Embryonic facial prominence (tissue), 1 donor: Measurements from ENCODE around the gene NBEAL2.

ENCODE experiments used
- DNase-seq: peaks from one replicate; pipeline ENCODE4 v3.0.0-alpha.2; 2016; ENCODE audit errors: extremely low spot score

The NBEAL2 gene, protein sequence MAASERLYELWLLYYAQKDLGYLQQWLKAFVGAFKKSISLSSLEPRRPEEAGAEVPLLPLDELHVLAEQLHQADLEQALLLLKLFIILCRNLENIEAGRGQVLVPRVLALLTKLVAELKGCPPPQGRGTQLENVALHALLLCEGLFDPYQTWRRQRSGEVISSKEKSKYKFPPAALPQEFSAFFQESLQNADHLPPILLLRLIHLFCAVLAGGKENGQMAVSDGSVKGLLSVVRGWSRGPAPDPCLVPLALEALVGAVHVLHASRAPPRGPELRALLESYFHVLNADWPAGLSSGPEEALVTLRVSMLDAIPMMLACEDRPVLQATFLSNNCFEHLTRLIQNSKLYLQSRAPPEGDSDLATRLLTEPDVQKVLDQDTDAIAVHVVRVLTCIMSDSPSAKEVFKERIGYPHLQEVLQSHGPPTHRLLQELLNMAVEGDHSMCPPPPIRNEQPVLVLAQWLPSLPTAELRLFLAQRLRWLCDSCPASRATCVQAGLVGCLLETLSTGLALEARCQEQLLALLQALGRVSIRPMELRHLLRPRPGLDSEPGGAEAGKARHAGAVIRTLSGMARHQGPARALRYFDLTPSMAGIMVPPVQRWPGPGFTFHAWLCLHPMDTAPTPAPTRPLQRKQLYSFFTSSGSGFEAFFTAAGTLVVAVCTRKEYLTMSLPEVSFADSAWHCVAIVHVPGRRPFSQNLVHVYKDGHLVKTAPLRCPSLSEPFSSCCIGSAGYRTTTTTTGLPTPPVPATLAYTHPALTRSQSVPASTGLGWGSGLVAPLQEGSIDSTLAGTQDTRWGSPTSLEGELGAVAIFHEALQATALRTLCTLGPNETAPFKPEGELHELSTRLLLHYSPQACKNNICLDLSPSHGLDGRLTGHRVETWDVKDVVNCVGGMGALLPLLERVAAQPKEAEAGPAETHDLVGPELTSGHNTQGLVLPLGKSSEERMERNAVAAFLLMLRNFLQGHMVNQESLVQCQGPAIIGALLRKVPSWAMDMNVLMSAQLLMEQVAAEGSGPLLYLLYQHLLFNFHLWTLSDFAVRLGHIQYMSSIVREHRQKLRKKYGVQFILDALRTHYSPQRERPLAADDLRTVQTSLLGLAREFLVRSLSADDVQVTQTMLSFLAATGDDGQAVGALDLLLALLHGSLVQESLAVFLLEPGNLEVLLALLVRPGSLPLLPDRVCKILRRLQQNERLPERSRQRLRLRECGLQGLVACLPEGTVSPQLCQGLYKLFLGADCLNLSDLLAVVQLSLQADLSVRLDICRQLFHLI (N-terminal part only)

DNA sequence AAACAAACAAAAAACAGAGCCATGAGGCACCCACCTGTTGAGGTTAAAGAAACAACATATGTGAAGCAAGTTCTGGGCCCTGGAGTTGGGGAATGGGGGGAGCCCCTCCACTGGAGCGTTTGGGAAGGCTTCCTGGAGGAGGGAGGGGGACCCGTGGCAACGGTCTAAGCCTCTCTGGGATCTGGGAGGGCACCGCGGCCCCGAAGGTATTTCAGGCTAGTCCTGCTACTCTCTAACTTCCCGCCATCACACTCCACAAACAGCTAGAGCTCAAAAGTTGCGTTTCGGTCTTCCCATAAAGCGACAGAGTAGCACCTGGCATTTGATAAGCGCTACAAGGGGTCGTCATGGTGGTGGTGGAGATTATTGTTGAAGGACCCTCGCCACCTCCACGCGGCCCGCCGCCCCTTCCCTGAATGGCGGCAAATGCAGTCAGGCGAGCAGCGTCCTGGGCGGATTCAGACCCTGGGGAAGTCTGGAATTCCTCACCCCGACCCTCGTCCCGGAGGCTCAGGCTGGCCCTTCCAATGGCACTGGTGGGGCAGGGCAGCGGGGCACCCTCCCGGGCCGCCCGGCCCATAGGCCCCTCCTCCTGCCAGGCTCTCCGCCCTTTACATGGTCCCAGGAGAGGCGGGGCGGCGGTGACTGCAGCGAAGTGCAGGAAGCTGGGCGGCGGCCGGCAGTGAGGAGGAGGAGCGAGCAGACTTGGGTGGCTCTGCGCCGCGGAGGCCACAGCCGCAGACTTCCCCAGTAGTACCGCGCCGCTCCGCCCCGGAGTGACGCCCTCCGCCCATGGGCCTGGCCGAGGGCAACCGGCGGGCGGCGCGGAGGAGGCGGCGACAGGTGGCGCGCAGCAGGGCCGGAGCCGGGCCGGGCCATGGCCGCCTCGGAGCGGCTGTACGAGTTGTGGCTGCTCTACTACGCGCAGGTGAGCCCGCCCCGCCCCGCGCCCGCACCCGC lies at the start of gene NBEAL2:
TSS of gene NBEAL2 (plus strand) at position 682 of the 960 bp plus-strand sequence. CDS start at position 878, 196 bp downstream.
- peak; percentile 84 for DNase-seq

DNA sequence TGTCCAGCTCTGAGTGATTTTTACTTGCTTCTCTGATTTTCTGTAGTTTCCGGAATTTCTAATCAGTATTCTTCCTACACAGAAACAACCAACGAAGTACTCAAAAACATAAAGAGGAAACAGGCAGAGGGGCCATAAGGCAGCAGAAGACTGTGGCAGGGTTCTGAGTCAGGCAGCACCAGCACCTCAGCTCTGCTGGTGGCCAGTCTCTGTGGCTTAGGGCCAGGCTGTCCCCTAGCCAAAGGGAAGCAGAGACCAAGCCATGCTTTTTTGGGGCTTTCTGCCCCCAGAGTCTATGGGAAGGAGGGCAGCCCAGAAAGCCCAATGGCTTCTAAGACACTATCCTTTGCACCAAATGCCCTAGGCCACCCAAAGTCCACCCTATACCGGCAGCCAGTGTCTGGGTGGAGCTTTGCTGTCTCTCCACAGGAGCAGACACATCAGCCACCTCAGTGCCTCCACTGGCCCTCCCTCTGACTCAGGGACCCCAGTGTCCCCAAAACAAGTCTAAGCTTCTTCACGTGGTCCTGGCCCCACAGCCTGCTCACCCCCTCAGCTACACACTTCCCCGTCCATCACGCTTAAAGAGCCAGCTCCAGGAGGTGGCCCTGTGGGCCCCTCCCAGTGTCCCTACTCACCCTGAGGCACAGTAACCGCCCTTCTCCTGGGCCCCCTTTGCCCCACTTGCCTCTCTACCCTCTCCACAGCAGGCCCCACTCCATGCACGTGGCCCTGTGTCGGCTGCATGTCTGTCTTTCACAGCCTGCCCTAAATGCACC lies 49.1 kb upstream of the NBEAL2 start:
- DNase-seq = no peak

DNA sequence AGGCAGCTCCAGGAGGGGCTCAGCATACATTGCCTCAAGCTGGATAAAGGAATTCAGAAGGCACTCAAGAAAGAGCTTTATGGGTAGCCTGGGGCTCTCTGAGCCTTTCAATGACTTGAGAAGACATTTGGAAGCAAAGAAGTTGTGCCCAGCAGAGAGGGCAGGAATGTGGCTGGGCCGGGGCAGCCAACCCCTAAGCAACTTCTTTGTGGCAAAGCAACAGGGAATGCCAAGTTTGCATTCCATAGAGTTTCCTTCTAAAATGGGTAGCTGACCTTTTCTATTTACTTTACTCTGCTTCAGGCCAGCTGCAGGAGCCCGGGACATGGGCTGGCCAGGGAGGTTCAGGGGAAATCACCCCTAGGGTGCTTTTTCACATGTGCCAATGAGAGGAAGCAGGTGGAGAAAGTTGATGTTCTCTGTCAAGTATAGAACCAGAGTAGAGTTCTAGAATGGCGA lies 48.5 kb upstream of the NBEAL2 start:
- no peak for DNase-seq

DNA sequence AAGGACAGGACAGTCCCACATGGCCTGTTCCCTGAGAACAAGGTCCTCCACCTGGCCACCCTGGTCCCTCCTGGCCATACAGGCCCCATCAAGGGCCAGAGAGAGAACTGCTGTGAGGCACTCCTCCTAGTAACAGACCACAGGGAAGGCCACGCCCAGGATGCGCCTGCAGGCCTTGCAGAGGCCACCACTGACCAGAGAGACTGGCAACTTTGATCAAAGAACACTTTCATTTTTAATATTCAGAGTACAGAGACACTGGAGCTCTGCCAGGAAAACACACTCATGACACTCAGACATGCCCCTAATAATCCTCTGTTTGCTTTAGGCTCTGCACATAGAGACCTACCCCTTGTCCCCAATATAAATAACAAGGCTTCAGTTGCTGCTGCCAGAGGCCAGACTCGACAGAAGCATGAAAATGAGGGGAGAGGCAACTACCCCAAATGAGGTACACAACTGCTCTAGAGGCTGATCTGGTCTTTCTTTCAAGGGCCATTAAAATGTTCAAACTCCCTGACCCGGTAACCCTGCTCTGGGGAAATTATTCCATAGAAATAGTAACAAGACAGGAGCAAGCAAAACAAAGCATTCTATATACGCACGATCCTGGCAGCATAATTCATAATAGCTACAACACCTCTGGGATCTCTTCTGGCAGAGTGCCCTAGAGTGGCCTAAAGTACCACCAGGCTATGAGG lies 47.7 kb upstream of the NBEAL2 start:
- DNase-seq = no peak

DNA sequence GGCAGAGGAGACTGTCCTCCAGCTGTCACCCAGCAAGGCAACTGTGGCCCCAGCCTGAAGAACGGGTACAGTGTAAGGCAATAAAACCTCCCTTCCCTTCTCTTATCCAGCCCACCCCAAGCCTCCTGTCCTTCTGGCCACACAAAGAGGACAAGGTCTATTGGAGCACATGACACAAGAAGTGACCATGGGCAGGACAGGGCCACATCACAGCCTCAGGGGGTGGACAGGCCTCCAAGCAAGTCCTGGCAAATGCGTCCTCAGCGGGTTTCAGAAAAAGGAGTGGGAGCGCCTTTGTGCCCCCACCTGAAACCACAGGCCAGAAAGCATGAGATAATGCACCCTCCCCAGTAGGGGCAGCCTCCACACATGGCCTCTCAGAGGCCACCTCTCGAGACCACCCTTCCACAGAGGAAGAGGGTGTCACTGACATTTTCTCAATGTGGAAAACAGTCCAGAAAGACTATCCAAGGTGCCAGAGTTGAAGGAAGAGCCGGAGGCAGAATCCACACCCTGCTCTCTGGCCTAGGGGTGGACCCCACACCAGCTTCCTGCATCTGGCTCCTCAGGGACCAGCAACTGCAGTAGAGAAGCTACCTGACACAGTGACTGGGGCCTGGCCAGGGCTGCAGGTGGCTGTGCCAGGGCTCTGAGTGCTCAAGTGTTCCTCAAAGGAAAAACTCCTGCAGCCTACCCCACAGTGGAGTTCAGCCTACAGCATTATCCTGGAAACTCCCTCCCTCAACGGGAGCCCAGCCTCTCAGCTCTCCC lies 46.8 kb upstream of the NBEAL2 start:
- DNase-seq = no peak

DNA sequence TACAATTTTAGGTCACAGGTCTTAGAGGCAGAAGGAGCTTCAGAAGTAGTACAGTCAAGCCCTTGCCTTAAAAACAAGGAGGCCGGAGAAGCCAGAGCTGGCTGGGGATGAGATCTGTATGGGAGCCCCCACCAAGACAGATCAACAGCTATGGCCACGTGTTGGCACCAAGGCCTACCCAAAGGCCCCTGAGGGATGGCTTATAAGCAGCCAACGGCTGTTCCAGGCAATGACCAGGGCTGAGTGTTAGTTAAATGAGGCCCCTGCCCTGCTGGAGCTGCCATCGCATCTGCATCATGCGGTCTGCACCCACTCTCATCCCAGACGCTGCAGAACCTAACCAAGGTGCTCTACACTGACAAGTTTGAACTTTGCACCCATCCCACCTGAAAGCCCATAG lies 46.2 kb upstream of the NBEAL2 start:
- DNase-seq = no peak

DNA sequence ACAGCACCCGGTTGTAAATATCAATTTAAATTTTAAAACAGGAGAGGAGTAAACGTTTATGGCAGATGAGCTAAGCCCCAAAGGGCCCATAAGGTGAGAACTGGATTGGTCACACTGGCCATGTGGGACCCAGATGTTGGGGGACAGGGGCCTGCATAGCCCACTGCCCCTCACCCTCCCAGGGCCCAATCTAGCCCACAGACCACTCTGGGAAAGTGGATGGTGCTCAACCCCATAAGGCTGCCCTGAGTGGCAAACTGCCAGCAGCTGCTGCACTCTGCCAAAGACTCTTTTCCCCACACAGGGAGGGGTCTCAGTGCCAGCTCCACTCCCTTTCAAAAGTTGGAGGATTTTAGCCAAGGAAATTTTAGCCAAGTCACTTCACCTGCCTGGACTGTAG lies 45.4 kb upstream of the NBEAL2 start:
- no peak for DNase-seq

DNA sequence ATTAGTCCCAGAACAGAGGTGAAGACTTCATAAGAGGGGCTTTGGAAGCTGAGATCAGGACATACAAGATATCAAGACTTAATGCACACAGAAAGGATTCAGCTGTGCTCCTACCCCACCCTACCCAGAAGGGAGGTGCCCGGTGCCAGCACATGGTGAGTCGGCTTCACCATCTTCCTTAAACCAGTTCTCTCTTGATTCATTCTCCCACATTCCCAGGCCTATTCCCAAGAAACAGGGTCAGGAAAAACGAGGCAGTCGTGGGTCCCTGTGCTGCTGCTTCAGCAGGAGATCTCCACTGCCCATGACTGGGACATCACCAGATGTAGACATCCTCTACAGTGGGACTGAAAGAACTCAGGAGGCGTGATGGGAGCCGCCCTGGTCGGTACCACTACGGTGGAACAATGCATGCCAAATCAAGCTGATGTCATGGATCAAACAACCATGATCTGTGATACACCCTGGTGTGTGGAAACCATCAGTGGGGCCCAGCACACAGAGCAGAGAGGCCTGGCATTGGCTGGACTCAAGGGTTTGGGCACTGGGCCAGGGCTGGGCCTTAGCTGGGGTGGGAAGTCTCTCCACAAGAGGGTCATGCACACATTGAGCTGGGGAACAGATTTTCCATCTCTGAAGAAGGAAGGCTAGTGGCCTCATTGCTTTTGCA lies 44.8 kb upstream of the NBEAL2 start:
- DNase-seq = no peak

DNA sequence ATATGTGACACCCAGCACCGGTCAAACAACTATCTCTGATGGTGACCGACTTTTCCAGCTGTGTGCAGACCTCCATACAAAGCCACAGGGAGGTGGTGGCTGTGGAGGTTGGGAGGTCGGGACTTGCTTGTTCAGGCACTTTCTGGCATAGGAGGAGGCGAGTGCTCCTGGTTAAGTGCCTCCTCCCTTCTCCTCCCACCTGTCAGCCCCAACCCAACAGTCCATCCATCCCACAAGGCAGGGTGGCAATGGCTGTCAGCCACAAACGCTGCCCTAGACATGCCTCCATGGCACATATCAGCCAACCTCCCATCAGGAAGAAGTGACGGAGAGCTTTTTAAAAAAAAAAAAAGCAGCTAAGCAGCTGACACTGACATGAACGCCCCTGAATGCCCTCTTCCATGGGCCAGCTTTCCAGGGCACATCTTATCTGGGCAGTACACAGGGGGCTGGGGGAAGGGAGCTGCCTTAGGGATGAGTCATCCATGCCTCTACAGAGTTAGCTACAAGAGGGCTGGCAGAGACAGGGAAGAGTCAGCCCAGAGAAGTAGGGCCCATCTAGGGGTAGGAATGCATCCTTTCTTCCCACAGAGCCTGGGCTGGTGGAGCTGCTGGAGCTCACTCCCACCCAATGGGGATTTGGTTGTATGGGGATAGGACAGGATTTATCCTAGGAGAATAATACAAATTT lies 44.2 kb upstream of the NBEAL2 start:
- DNase-seq = peak; percentile 32

DNA sequence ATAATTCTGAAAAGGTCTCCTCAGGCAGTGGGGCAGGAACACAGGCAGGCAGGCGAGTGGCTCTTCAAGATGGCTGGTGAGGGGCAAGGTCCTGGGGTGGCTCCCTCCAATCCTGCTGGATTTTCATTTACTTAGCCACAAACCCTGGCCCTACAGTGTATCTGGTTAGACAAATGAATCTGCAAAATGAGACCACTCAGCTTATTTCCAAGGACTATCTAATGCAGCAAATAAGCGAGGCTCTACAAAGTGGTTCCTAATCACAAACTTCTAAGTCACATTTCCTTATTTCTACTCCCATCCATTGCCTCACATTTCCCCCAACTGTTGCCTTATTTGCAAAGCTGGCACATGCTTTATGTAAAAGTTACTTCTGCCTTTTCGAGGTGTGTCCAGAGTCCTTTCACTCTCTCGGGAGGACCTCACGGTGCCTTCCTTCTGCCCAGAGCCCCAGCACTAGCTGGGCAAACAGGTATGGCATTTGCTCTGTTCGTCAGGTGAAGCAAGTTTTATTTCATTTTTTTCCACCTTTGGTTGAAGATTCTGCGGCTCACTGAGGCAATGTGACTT lies 43.4 kb upstream of the NBEAL2 start:
- no peak for DNase-seq

DNA sequence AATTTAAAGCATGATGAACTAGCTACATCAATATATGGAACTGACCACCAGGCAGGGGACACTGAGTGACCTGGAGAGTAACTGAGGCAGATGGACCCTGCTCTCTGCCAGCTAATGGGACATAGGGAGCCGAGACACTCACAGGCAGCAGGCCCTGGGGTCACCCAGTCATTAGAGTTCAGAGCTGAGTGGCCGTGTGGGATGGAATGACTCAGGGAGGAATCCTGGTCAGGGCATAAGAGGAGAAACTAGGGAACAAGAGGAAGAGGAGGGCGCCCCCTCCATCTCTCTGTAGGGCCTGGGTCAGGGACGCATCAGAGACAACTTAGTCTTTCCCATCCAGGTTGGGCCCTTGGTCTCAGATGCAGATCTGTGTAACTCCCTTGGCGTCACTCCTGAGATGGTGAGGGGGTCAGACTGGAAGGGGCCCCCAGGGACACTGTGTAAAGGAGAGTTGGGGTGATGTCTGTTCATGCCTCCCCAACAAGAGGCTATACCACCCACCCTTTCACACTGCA lies 42.7 kb upstream of the NBEAL2 start:
- no peak for DNase-seq

DNA sequence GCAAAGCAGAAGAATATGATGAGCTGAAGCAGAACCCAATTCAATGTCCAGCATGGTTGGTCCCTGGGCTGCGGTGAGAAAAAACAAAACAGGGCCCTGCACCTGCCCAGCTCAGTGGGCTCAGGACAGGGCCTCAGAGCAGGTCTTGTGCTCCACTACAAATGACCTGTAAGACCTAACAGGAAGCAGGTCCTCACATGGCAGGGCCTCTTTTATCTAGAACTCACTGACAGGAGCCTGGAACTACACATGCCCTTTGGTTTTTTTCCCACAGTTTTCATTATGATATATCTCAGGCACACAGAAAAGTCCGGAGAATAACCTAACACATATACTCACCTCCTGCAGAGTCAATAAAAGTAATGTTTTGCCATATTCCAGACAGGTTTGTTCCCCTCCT lies 41.3 kb upstream of the NBEAL2 start:
- DNase-seq = no peak

DNA sequence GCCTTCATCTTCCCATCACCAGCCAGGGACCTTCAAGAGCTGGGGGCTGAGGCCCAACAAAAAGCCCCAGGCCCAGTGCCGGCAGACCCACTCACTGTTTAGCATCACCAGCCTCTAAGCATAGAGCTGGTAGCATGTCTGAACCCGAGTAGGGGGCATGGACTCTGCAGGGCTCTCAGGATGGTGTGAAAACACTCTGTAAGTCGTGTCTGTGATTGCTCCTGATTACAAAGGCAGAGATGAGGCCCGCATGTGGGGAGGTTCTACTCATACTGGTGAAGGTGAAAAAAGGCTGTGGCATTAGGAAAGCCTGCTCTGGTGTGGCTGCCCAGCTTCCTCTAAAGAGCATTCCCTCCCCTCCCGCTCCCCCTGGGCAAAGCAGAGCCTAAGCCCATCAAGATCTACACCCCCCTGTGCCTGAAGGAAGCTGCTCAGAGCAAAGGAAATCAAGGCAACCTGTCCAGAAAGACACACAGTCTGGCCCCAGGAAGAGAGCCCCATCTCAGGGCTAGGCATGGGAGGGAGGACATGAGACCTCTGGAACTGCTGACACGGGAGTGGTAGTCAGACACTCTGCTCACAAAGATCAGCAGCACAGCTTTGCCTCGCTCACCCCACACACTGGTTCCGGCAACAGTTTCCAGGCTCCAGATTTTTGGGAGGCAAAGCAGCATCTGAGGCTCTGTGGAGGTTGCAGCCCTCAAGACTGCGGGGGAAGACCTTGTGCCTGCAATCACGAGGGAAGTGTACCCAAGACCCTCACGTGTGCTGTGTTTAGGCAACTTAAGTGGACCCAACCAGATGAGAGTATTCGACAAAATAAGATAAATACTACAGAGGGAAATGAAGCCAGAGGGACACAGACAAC lies 39.7 kb upstream of the NBEAL2 start:
- no peak for DNase-seq

DNA sequence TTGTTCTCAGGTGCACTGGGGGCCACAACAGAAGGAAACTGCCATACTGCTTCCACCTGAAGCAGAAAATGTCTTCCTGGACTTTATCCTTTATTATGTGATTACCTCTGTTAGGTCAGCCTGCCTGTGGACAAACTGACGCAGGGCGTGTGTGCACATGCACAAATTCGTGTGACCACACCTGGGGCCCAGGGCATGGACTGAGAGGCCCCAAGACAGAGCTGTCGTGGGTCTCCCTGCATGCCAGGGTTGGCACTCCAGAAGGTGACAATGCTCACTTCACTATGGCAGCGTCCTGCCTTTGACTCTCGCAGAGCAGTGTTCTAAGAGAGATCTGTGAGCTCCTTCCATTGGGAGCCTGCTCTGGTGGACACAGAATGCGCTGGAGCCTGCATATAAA lies 37.4 kb upstream of the NBEAL2 start:
- no peak for DNase-seq

DNA sequence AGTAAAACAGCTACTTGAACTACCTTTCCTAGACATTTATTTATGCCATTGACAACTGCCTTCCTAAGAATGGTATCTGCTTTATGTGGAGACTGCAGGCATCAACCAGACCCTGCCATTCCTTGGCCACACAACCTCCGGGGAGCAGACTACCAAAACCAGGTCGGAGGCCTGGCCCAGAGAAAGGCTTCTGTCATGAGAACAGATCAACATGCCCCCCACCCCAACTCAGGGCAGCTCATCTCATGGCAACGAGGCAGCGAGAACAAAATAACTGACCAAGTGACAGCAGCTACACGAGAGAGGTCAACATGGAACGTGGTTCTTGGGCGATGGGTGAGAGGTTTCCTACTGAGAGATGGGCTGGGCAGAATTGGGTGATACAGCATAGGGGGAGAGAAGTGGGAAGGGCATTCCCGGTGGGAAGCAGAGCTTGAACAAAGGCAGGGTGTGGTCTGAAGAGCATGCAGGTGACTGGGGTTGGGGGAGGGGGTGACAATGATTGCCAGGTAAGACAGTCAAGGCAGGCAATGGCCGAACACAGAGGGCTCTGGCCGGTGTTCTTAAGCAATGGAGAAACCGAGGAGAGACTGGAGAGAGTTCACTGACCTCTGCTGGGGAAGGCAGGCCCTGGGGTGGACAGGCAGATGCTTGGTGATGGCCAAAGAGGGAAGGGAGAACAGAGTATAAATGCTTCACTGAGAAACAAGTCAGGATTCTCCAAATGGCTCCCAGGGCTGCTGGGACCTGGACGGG lies 36.8 kb upstream of the NBEAL2 start:
- DNase-seq = no peak
